NCI-H1694 treated with DMSO at 0.1 percent for 48 hours (cell line): ENCODE results near the gene PCDHB5.
"Not testable (repeated sequence)": the region's sequence is repeated elsewhere in the genome, so short reads cannot be mapped to it uniquely, and the experiment has no call there.

Experiments used
- DNase-seq: peaks from one replicate; lab custom pipeline; 2025; lab: John Stamatoyannopoulos, UW

The PCDHB5 gene

GRCh38 chr5:141152096-141152495 lies 17.1 kb downstream of the PCDHB5 start:
- DNase-seq, result not testable (repeated sequence)

GRCh38 chr5:141155540-141156374 lies 20.8 kb downstream of the PCDHB5 start:
- DNase-seq, result no peak

GRCh38 chr5:141157356-141157755 lies 22.4 kb downstream of the PCDHB5 start:
- DNase-seq, result not testable (repeated sequence)

- not testable (repeated sequence) for DNase-seq
Measured at GRCh38 chr5:141157901-141158300, 22.9 kb downstream of the PCDHB5 start.

- DNase-seq, result no peak
Measured at GRCh38 chr5:141172381-141173204, 37.6 kb downstream of the PCDHB5 start, which contains the start of gene PCDHB7. TSS of gene PCDHB7 (plus strand) at chr5:141172644. CDS start at chr5:141172836, 192 bp downstream.

GRCh38 chr5:141174291-141175104 lies 39.5 kb downstream of the PCDHB5 start:
- not testable (repeated sequence) for DNase-seq

GRCh38 chr5:141175933-141176332 lies 40.9 kb downstream of the PCDHB5 start:
- no peak for DNase-seq

GRCh38 chr5:141177577-141178191 lies 42.7 kb downstream of the PCDHB5 start, which contains the start of gene PCDHB8:
TSS of gene PCDHB8 (plus strand) at chr5:141177790. CDS start at chr5:141178035, 245 bp downstream.
- DNase-seq, result not testable (repeated sequence)

- DNase-seq, result not testable (repeated sequence)
Measured at GRCh38 chr5:141179371-141179770, 44.4 kb downstream of the PCDHB5 start.

GRCh38 chr5:141179876-141180275 lies 44.9 kb downstream of the PCDHB5 start:
- not testable (repeated sequence) for DNase-seq

GRCh38 chr5:141180313-141180712 lies 45.3 kb downstream of the PCDHB5 start:
- no peak for DNase-seq

- peak; percentile 59 for DNase-seq
Measured at GRCh38 chr5:141182248-141182647, 47.2 kb downstream of the PCDHB5 start, which contains the start of gene PCDHB16. TSS of gene PCDHB16 (plus strand) at chr5:141182387. CDS start at chr5:141182560, 173 bp downstream.

- DNase-seq, result not testable (repeated sequence)
Measured at GRCh38 chr5:141184117-141184855, 49.3 kb downstream of the PCDHB5 start.

- no peak for DNase-seq
Measured at GRCh38 chr5:141186897-141187512, 52.0 kb downstream of the PCDHB5 start, which contains the start of gene PCDHB9. TSS of gene PCDHB9 (plus strand) at chr5:141187161. CDS start at chr5:141187319, 158 bp downstream.
